Germinal center (tissue), 1 donor: ENCODE results near the gene RFLNA.

ENCODE experiments used
- DNase-seq: peaks from one replicate; pipeline ENCODE4 v3.0.0; 2012; ENCODE audit warnings: mixed read lengths, low spot score

The RFLNA gene

GRCh38 chr12:124294780-124295341 is at the start of gene RFLNA:
TSS of gene RFLNA (plus strand) at chr12:124295093. CDS start at chr12:124295430, 337 bp downstream.
- DNase-seq: no peak

GRCh38 chr12:124247331-124247730 is 47.6 kb upstream of the RFLNA start:
- DNase-seq: no peak

GRCh38 chr12:124248941-124249825 is 45.7 kb upstream of the RFLNA start:
- no peak for DNase-seq

GRCh38 chr12:124251186-124251585 is 43.7 kb upstream of the RFLNA start:
- DNase-seq: no peak

GRCh38 chr12:124252964-124253363 is 41.9 kb upstream of the RFLNA start:
- no peak for DNase-seq

- no peak for DNase-seq
Observed at GRCh38 chr12:124254126-124254525, 40.8 kb upstream of the RFLNA start.

- DNase-seq: no peak
Observed at GRCh38 chr12:124259154-124260066, 35.5 kb upstream of the RFLNA start.

- no peak for DNase-seq
Observed at GRCh38 chr12:124261885-124262284, 33.0 kb upstream of the RFLNA start.

GRCh38 chr12:124264089-124264795 is 30.7 kb upstream of the RFLNA start:
- DNase-seq: no peak

- DNase-seq: no peak
Observed at GRCh38 chr12:124264879-124265278, 30.0 kb upstream of the RFLNA start.

- no peak for DNase-seq
Observed at GRCh38 chr12:124267205-124267778, 27.6 kb upstream of the RFLNA start.

GRCh38 chr12:124270671-124271070 is 24.2 kb upstream of the RFLNA start:
- DNase-seq: no peak

- DNase-seq: peak; percentile 26
Observed at GRCh38 chr12:124273630-124274029, 21.3 kb upstream of the RFLNA start.

GRCh38 chr12:124276337-124276736 is 18.6 kb upstream of the RFLNA start:
- no peak for DNase-seq

- no peak for DNase-seq
Observed at GRCh38 chr12:124277394-124278241, 17.3 kb upstream of the RFLNA start.

- no peak for DNase-seq
Observed at GRCh38 chr12:124278389-124279101, 16.3 kb upstream of the RFLNA start.

- no peak for DNase-seq
Observed at GRCh38 chr12:124279315-124279714, 15.6 kb upstream of the RFLNA start.

- no peak for DNase-seq
Observed at GRCh38 chr12:124279846-124280360, 15.0 kb upstream of the RFLNA start.

GRCh38 chr12:124281309-124281708 is 13.6 kb upstream of the RFLNA start:
- DNase-seq: no peak

GRCh38 chr12:124282287-124282686 is 12.6 kb upstream of the RFLNA start:
- DNase-seq: no peak
